Measurements from ENCODE around the gene ARHGAP26. TPM values are rescaled to one million over a fixed set of nuclear protein-coding genes. Genes with fewer than 3 reads are reported as not detected.

The ARHGAP26 gene
- total and polyA plus RNA-seq, 7 experiments from 2014 or later = 10.5 to 123 (median 22.7) TPM

DNA sequence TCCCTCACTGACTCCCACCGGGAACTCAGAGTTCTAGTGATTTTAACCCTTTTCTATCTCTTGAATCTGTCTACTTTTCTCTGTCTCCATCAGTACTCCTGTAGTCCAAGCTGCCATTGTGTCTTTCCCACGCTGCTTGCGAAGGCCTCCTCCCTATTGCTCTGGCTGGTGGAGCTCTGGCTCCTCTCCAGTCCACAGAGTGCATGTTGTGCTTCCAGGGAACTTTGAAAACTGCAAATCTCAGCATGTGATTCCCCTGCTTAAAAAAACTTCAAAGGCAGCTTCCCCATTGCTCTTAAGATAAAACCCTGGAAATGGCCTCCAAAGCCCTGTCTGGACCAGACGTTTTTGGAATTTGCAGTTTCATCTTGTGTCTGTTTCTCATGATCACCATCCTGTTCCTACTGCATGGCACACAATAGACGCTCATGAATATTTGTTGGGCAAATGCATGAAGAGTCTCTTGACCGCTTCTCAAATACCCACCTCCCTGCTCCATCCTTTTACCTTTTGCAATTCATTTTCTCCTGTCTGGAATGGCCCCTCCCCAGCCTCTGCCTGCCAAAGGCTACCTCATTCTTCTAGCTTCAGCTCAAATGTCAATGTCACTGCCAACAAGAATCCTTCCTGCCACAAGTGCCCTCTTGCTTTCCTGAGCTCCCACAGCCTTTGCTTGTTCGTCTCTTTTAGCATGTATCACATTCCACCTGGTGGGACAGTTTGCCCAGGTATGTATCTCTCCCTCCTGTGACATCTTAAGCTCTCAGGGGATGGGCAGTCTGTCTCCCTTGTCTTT is 293.2 kb downstream of the ARHGAP26 start:
- Mint-ChIP-seq H3K4me3 (no peak overlapping the region), H3K36me3 (peaks cover 36 to 87% (median 71%) of the 10 kb centered on the region in 5 donors), H3K9me3 (peaks cover 0 to 8% (median 0%) of the 10 kb centered on the region in 11 donors), H3K4me1 (peaks cover 0 to 24% (median 6%) of the 10 kb centered on the region in 7 donors), H3K27me3 (no peaks in the 10 kb centered on the region), H3K27ac (peak overlapping the region in 3 of 9 donors; percentile 14 to 49 (median 43))
- no peak overlapping the region for H3K27ac ChIP-seq (ENCODE audit: low read depth, low read length)
- ATAC-seq (no peak), DNase-seq (no peak)
- POLR2A ChIA-PET = no interaction called here
- no peaks in the 10 kb centered on the region for H3K27me3 ChIP-seq (ENCODE audit: control insufficient read depth in 2 of 2, insufficient read depth in 2 of 2, low read length in 2 of 2)
- no peaks in the 10 kb centered on the region for H3K4me1 ChIP-seq (ENCODE audit: control insufficient read depth in 2 of 2, insufficient read depth in 2 of 2, low read length in 2 of 2)
- CTCF ChIA-PET = no interaction called here
- H3K4me3 ChIP-seq (ENCODE audit: low read length) = no peak overlapping the region
- H3K36me3 ChIP-seq (ENCODE audit: control insufficient read depth in 2 of 3, insufficient read depth in 3 of 3, low read length in 3 of 3) = peaks cover 0 to 21% (median 6%) of the 10 kb centered on the region in 3 experiments
- intact Hi-C loops (cut with micrococcal nuclease) = no loop called here
- no peaks in the 10 kb centered on the region for H3K9me3 ChIP-seq (ENCODE audit: control insufficient read depth in 2 of 3, low read length in 3 of 3)

DNA sequence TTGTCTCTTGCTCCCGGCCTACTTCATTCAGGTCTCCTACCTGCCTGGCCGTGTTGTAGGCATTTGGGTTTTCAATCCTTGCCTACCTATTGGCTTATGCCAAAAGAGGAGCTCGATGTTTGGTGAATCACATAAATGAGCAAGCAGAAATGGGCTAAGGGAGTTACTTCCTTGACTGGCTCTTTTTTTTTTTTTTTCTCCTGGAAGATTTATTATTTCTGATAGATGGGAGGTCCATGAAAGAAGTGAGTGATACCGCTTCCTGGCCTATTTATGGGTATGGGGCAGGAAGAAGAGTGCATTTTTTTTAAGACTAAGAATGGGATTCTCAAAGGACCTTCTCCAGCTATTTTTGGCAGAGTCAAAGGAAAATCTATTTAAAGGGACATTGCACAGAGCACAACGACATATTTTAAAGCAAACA is 294.1 kb downstream of the ARHGAP26 start:
- peaks cover 38 to 87% (median 71%) of the 10 kb centered on the region in 5 donors for H3K36me3 Mint-ChIP-seq
- CTCF ChIA-PET = interaction anchor here (0.8 kb wide), 1 partner anchor 9 kb away, joined by 3 read pairs; no protein-coding TSS in a partner anchor

GRCh38 chr5:143064676-143065075 is 294.5 kb downstream of the ARHGAP26 start:
- Mint-ChIP-seq H3K27me3 (no peaks in the 10 kb centered on the region), H3K36me3 (peaks cover 41 to 87% (median 76%) of the 10 kb centered on the region in 5 donors), H3K27ac (no peak overlapping the region), H3K4me3 (no peak overlapping the region), H3K4me1 (peaks cover 0 to 24% (median 6%) of the 10 kb centered on the region in 7 donors), H3K9me3 (peaks cover 0 to 8% (median 0%) of the 10 kb centered on the region in 11 donors)
- no peaks in the 10 kb centered on the region for H3K27me3 ChIP-seq (ENCODE audit: control insufficient read depth in 2 of 2, insufficient read depth in 2 of 2, low read length in 2 of 2)
- intact Hi-C loops (cut with micrococcal nuclease) = no loop called here
- H3K4me3 ChIP-seq (ENCODE audit: low read length) = no peak overlapping the region
- ATAC-seq (peak; percentile 41), DNase-seq (no peak)
- H3K27ac ChIP-seq (ENCODE audit: low read depth, low read length) = no peak overlapping the region
- peaks cover 0 to 27% (median 10%) of the 10 kb centered on the region in 3 experiments for H3K36me3 ChIP-seq (ENCODE audit: control insufficient read depth in 2 of 3, insufficient read depth in 3 of 3, low read length in 3 of 3)
- H3K9me3 ChIP-seq (ENCODE audit: control insufficient read depth in 2 of 3, low read length in 3 of 3) = no peaks in the 10 kb centered on the region
- ChIA-PET POLR2A (no interaction called here), CTCF (interaction anchor here (0.8 kb wide), 1 partner anchor 8 kb away, joined by 3 read pairs; no protein-coding TSS in a partner anchor)
- no peaks in the 10 kb centered on the region for H3K4me1 ChIP-seq (ENCODE audit: control insufficient read depth in 2 of 2, insufficient read depth in 2 of 2, low read length in 2 of 2)

More for the DNA sequence above, 294.1 kb downstream of the ARHGAP26 start:
- peaks cover 0 to 24% (median 6%) of the 10 kb centered on the region in 7 donors for H3K4me1 Mint-ChIP-seq
- intact Hi-C loops (cut with micrococcal nuclease) = no loop called here
- no peak overlapping the region for H3K4me3 Mint-ChIP-seq
- Histone ChIP-seq H3K4me1 (ENCODE audit: control insufficient read depth in 2 of 2, insufficient read depth in 2 of 2, low read length in 2 of 2) (no peaks in the 10 kb centered on the region), H3K9me3 (ENCODE audit: control insufficient read depth in 2 of 3, low read length in 3 of 3) (no peaks in the 10 kb centered on the region), H3K4me3 (ENCODE audit: low read length) (no peak overlapping the region), H3K27ac (ENCODE audit: low read depth, low read length) (no peak overlapping the region), H3K27me3 (ENCODE audit: control insufficient read depth in 2 of 2, insufficient read depth in 2 of 2, low read length in 2 of 2) (no peaks in the 10 kb centered on the region), H3K36me3 (ENCODE audit: control insufficient read depth in 2 of 3, insufficient read depth in 3 of 3, low read length in 3 of 3) (peaks cover 0 to 22% (median 10%) of the 10 kb centered on the region in 3 experiments)
- no peak for DNase-seq
- H3K27me3 Mint-ChIP-seq = no peaks in the 10 kb centered on the region
- H3K9me3 Mint-ChIP-seq = peaks cover 0 to 8% (median 0%) of the 10 kb centered on the region in 11 donors
- POLR2A ChIA-PET = no interaction called here
- ATAC-seq = no peak
- H3K27ac Mint-ChIP-seq = no peak overlapping the region

GRCh38 chr5:143065185-143065965 is 295.2 kb downstream of the ARHGAP26 start:
- H3K4me1 ChIP-seq (ENCODE audit: control insufficient read depth in 2 of 2, insufficient read depth in 2 of 2, low read length in 2 of 2) = no peaks in the 10 kb centered on the region
- Mint-ChIP-seq H3K27me3 (no peaks in the 10 kb centered on the region), H3K9me3 (peaks cover 0 to 9% (median 0%) of the 10 kb centered on the region in 11 donors)

DNA sequence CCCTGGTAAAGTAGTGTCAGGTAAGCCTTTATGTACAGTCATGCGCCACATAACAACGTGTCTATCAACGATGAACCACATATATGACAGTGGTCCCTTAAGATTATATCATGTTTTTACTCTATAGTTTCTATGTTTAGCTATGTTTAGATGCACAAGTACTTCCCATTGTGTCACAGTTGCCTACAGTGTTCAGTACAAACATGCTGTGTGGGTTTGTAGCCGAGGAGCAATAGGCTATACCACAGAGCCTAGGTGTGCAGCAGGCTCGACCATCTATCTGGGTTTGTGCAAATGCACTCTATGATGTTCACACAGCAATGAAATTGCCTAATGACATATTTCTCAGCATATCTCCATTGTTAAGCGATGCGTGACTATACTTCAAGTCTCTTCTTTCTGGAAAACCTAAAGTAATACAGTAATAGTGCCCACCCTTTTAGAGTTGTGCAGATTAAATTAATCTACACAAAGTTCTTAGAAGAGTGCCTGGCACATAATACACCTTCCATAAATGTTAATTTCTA is 295.9 kb downstream of the ARHGAP26 start:
- Histone ChIP-seq H3K4me3 (ENCODE audit: low read length) (no peak overlapping the region), H3K9me3 (ENCODE audit: control insufficient read depth in 2 of 3, low read length in 3 of 3) (no peaks in the 10 kb centered on the region), H3K27me3 (ENCODE audit: control insufficient read depth in 2 of 2, insufficient read depth in 2 of 2, low read length in 2 of 2) (no peaks in the 10 kb centered on the region), H3K4me1 (ENCODE audit: control insufficient read depth in 2 of 2, insufficient read depth in 2 of 2, low read length in 2 of 2) (no peaks in the 10 kb centered on the region), H3K27ac (ENCODE audit: low read depth, low read length) (no peak overlapping the region), H3K36me3 (ENCODE audit: control insufficient read depth in 2 of 3, insufficient read depth in 3 of 3, low read length in 3 of 3) (peaks cover 0 to 33% (median 10%) of the 10 kb centered on the region in 3 experiments)
- H3K9me3 Mint-ChIP-seq = peaks cover 0 to 12% (median 4%) of the 10 kb centered on the region in 11 donors
- peak overlapping the region in 1 of 9 donors; percentile 65 for H3K27ac Mint-ChIP-seq
- POLR2A ChIA-PET = no interaction called here
- H3K4me1 Mint-ChIP-seq = peaks cover 0 to 24% (median 6%) of the 10 kb centered on the region in 7 donors
- DNase-seq (no peak), ATAC-seq (no peak)
- CTCF ChIA-PET = interaction anchor here (0.7 kb wide), 1 partner anchor 239 kb away, joined by 3 read pairs; no protein-coding TSS in a partner anchor
- intact Hi-C loops (cut with micrococcal nuclease) = loop anchor here in 1 of 2 donors (2.0 kb wide), 1 partner anchor 35 kb away; no protein-coding TSS in a partner anchor
- H3K36me3 Mint-ChIP-seq = peaks cover 42 to 91% (median 83%) of the 10 kb centered on the region in 5 donors
- no peaks in the 10 kb centered on the region for H3K27me3 Mint-ChIP-seq
- H3K4me3 Mint-ChIP-seq = peak overlapping the region in 1 of 10 donors; percentile 1

More at GRCh38 chr5:143065185-143065965, 295.2 kb downstream of the ARHGAP26 start:
- Mint-ChIP-seq H3K36me3 (peaks cover 46 to 91% (median 83%) of the 10 kb centered on the region in 5 donors), H3K27ac (no peak overlapping the region), H3K4me1 (peaks cover 0 to 24% (median 6%) of the 10 kb centered on the region in 7 donors), H3K4me3 (no peak overlapping the region)
- intact Hi-C loops (cut with micrococcal nuclease) = no loop called here
- ChIA-PET POLR2A (no interaction called here), CTCF (interaction anchor here (0.8 kb wide), 1 partner anchor 8 kb away, joined by 3 read pairs; no protein-coding TSS in a partner anchor)
- no peak overlapping the region for H3K4me3 ChIP-seq (ENCODE audit: low read length)
- peaks cover 0 to 32% (median 10%) of the 10 kb centered on the region in 3 experiments for H3K36me3 ChIP-seq (ENCODE audit: control insufficient read depth in 2 of 3, insufficient read depth in 3 of 3, low read length in 3 of 3)
- peak; percentile 42 for ATAC-seq
- no peak overlapping the region for H3K27ac ChIP-seq (ENCODE audit: low read depth, low read length)
- no peak for DNase-seq
- H3K27me3 ChIP-seq (ENCODE audit: control insufficient read depth in 2 of 2, insufficient read depth in 2 of 2, low read length in 2 of 2) = no peaks in the 10 kb centered on the region
- H3K9me3 ChIP-seq (ENCODE audit: control insufficient read depth in 2 of 3, low read length in 3 of 3) = no peaks in the 10 kb centered on the region

Measured in naive thymus-derived CD4-positive, alpha-beta T cell (primary cell).